ENCODE measurements around the gene SPEF1. TPM values are rescaled to one million over a fixed set of nuclear protein-coding genes. Genes with fewer than 3 reads are reported as not detected.
A peak's percentile ranks its signal among the peaks of the same experiment; 100 is the strongest.

The SPEF1 gene
- total RNA-seq, 4 donors from 2014 or later: not detected

- no peak for TF ChIP-seq POLR2A (IDR thresholded peaks at IDR 0.05)
- TF ChIP-seq POLR2AphosphoS5 (IDR thresholded peaks at IDR 0.05): no peak
- no peak for TF ChIP-seq EP300 (IDR thresholded peaks at IDR 0.05)
- TF ChIP-seq, protein P1, sequence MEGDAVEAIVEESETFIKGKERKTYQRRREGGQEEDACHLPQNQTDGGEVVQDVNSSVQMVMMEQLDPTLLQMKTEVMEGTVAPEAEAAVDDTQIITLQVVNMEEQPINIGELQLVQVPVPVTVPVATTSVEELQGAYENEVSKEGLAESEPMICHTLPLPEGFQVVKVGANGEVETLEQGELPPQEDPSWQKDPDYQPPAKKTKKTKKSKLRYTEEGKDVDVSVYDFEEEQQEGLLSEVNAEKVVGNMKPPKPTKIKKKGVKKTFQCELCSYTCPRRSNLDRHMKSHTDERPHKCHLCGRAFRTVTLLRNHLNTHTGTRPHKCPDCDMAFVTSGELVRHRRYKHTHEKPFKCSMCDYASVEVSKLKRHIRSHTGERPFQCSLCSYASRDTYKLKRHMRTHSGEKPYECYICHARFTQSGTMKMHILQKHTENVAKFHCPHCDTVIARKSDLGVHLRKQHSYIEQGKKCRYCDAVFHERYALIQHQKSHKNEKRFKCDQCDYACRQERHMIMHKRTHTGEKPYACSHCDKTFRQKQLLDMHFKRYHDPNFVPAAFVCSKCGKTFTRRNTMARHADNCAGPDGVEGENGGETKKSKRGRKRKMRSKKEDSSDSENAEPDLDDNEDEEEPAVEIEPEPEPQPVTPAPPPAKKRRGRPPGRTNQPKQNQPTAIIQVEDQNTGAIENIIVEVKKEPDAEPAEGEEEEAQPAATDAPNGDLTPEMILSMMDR (IDR thresholded peaks at IDR 0.05): no peak
- 60% methylated on average over 12 of the region's 20 CpGs for WGBS
- no peaks in the 10 kb centered on the region for H3K27me3 ChIP-seq
- H3K36me3 ChIP-seq: no peaks in the 10 kb centered on the region
- peak overlapping the region; percentile 50 for H3K4me3 ChIP-seq
- no peak for DNase-seq (ENCODE audit: low spot score in 2 of 2)
- H3K9me3 ChIP-seq: no peaks in the 10 kb centered on the region
- peaks cover 11% of the 10 kb centered on the region for H3K4me1 ChIP-seq
- peak overlapping the region; percentile 21 for H3K27ac ChIP-seq
Measured at GRCh38 chr20:3733119-3733995, 47.9 kb downstream of the SPEF1 start.

DNA sequence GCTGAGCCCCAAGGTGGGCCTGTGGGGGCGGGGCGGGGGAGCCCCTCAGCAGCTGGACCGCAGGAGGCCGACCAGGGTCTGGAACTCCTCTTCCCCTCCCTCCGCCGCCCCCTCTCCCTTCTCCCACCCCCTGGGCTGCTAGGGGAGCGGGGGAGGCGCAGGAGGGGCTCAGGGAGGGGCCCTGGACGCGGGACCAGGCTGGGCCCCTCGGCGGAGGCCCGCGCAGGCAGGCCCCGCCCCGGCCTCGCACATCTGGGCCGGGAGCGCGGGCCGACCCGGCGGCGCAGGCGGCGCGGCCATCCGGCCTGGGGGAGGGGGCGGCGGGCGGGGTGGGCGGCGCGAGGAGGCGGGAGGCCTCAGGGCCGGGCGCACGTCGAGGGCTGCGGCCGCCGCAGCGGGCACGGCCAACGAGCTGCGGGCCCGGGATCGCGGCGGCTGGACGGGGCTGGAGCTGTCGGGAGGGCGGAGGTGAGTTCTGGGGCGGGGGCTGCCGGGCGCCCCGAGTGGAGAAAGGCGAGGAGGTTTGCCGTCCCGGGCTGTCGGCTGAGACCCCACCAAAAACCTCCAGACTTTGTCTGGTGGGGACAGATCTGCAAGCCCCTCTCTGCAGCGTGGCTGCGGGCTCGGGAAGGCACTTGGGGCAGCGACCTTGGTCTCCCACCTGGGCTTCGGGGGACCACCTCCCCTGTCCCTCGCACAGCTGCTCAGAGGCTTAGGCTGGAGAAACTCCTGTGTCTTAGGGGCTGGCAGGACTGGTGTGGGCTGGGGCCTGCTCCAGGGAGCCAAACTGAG, 48.7 kb downstream of the SPEF1 start, which contains the start of gene HSPA12B:
TSS of gene HSPA12B (plus strand) at position 359 of the 792 bp plus-strand sequence. CDS start 5,990 bp downstream, outside the sequence.
- H3K4me3 ChIP-seq: peak within 1 kb of the TSS; percentile 50

GRCh38 chr20:3731944-3732326, 49.3 kb downstream of the SPEF1 start:
- Histone ChIP-seq H3K4me1 (peaks cover 23% of the 10 kb centered on the region), H3K9me3 (no peaks in the 10 kb centered on the region), H3K4me3 (peak overlapping the region; percentile 50), H3K27me3 (no peaks in the 10 kb centered on the region), H3K36me3 (no peaks in the 10 kb centered on the region), H3K27ac (peak overlapping the region; percentile 59)
- DNase-seq (ENCODE audit: low spot score in 2 of 2): no peak
- WGBS: 74% methylated on average over 3 of the region's 16 CpGs
- TF ChIP-seq EP300 (IDR thresholded peaks at IDR 0.05) (no peak), POLR2A (IDR thresholded peaks at IDR 0.05) (no peak), POLR2AphosphoS5 (IDR thresholded peaks at IDR 0.05) (no peak)
- TF ChIP-seq, protein P1 (IDR thresholded peaks at IDR 0.05): no peak

More for the DNA sequence above, 48.7 kb downstream of the SPEF1 start, which contains the start of gene HSPA12B:
- Histone ChIP-seq H3K27ac (peak within 1 kb of the TSS; percentile 59), H3K9me3 (no peaks in the 10 kb centered on the region), H3K4me1 (peaks cover 17% of the 10 kb centered on the region), H3K36me3 (no peaks in the 10 kb centered on the region), H3K27me3 (no peaks in the 10 kb centered on the region)
- TF ChIP-seq POLR2A (IDR thresholded peaks at IDR 0.05) (no peak), EP300 (IDR thresholded peaks at IDR 0.05) (no peak), POLR2AphosphoS5 (IDR thresholded peaks at IDR 0.05) (no peak)
- TF ChIP-seq, protein P1 (IDR thresholded peaks at IDR 0.05): no peak
- no peak for DNase-seq (ENCODE audit: low spot score in 2 of 2)
- 13% methylated on average over 17 of the region's 67 CpGs for WGBS

DNA sequence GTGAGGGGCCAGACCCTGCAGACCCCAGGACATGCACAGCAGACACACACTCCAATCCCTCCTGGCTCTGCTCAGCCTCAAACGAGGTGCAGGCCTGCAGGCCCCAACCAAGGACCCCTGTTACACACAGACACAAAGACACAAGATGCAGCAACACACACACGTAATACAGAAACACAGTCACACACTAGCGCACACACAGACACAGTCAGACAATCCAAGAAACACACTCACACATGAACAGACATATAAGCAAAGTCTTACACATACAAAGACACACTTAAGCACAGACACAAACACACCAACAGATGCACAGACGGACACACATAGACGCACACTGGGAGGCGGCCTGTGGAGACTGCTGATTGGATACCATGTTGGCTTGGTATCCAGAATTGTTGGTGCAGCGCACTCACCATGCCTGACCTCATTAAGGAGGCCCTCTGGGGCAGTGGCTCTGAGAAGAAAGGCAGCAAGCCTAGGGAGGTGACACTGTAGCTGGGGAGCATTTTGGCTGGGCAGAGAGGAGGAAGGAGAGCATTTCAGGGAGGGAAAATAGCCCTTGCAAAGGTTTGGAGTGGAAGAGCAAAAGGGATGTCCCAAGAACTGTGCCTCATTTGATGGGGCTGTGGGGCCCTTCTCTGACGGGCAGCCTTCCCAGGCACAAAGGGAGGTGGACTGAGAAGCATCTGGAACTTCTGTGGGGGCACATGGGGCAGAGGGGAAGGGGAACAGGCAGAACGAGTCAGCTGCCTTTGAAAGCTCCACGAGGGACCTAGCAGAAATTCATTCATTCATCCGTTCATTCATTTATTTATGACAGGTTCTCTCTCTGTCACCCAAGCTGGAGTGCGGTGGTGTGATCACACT, 50.2 kb downstream of the SPEF1 start:
- WGBS: 84% methylated on average over 12 of the region's 12 CpGs
- H3K27ac ChIP-seq: no peak overlapping the region
- peaks cover 23% of the 10 kb centered on the region for H3K4me1 ChIP-seq
- H3K36me3 ChIP-seq: no peaks in the 10 kb centered on the region
- H3K9me3 ChIP-seq: no peaks in the 10 kb centered on the region
- no peak for DNase-seq (ENCODE audit: low spot score in 2 of 2)
- H3K4me3 ChIP-seq: no peak overlapping the region
- no peaks in the 10 kb centered on the region for H3K27me3 ChIP-seq
- TF ChIP-seq POLR2A (IDR thresholded peaks at IDR 0.05) (no peak), POLR2AphosphoS5 (IDR thresholded peaks at IDR 0.05) (no peak), EP300 (IDR thresholded peaks at IDR 0.05) (no peak)
- TF ChIP-seq, protein P1 (IDR thresholded peaks at IDR 0.05): no peak

Data from suprapubic skin (tissue), 4 donors.